Neural progenitor cell (in vitro differentiated cells): Measurements from ENCODE around the gene KCNQ1. TPM values are rescaled to one million over a fixed set of nuclear protein-coding genes. Genes with fewer than 3 reads are reported as not detected.
"Not testable (repeated sequence)": the region's sequence is repeated elsewhere in the genome, so short reads cannot be mapped to it uniquely, and the experiment has no call there.

ENCODE experiments used
- DNase-seq: peaks from one replicate; pipeline ENCODE4 v3.0.0-alpha.2; 2016; ENCODE audit warnings: low spot score
- H2AFZ ChIP-seq: fragments of 200-600 bp; sonication (generic); replicated peaks from 2 replicates; pipeline ENCODE4 v1.6.1; 2016; ENCODE audit warnings: antibody characterized with exemption
- H3F3A ChIP-seq: fragments of 200-600 bp; sonication (generic); 2 replicates; pipeline ENCODE4 v1.6.1; 2016; ENCODE audit warnings: antibody characterized with exemption, low read depth
- H3K27ac ChIP-seq: fragments of 200-600 bp; sonication (generic); 2 replicates; pipeline ENCODE4 v1.5.1; 2016; ENCODE audit warnings: mild to moderate bottlenecking
- H3K27me3 ChIP-seq: fragments of 200-600 bp; sonication (generic); 2 replicates; pipeline ENCODE4 v1.6.1; 2016; ENCODE audit warnings: mild to moderate bottlenecking, moderate library complexity
- H3K36me3 ChIP-seq: fragments of 200-600 bp; sonication (generic); 2 replicates; pipeline ENCODE4 v1.5.1; 2016
- H3K4me1 ChIP-seq: fragments of 200-600 bp; sonication (generic); 2 replicates; pipeline ENCODE4 v1.6.1; 2016; ENCODE audit warnings: mixed run types
- H3K4me2 ChIP-seq: fragments of 200-600 bp; sonication (generic); 2 replicates; pipeline ENCODE4 v1.6.1; 2016
- H3K4me3 ChIP-seq: fragments of 200-600 bp; sonication (generic); 2 replicates; pipeline ENCODE4 v1.5.1; 2016
- H3K79me2 ChIP-seq: fragments of 200-600 bp; sonication (generic); 2 replicates; pipeline ENCODE4 v1.6.1; 2016; ENCODE audit warnings: low read depth
- H3K9ac ChIP-seq: fragments of 200-600 bp; sonication (generic); 2 replicates; pipeline ENCODE4 v1.6.1; 2016
- H3K9me3 ChIP-seq: fragments of 200-600 bp; sonication (generic); 2 replicates; pipeline ENCODE4 v1.5.1; 2016; ENCODE audit warnings: low read depth
- H4K20me1 ChIP-seq: fragments of 200-600 bp; sonication (generic); 2 replicates; pipeline ENCODE4 v1.6.1; 2016; ENCODE audit warnings: low read depth
- H3K27ac Mint-ChIP-seq: 3 replicates; pipeline ENCODE4 v1.8.0; 2021; ENCODE audit warnings: mixed read lengths
- H3K27me3 Mint-ChIP-seq: 2 replicates; pipeline ENCODE4 v1.8.0; 2022; ENCODE audit warnings: low read depth, mild to moderate bottlenecking, inconsistent platforms, moderate library complexity, mixed read lengths; ENCODE audit not compliant: insufficient read depth
- H3K36me3 Mint-ChIP-seq: 3 replicates; pipeline ENCODE4 v1.8.0; 2021; ENCODE audit warnings: mixed read lengths
- H3K4me1 Mint-ChIP-seq: 3 replicates; pipeline ENCODE4 v1.8.0; 2021; ENCODE audit warnings: mixed read lengths
- H3K4me3 Mint-ChIP-seq: 3 replicates; pipeline ENCODE4 v1.8.0; 2021; ENCODE audit warnings: mild to moderate bottlenecking, moderate library complexity, mixed read lengths
- H3K9me3 Mint-ChIP-seq: 3 replicates; pipeline ENCODE4 v1.8.0; 2020; ENCODE audit warnings: mixed read lengths
- CTCF ChIP-seq: fragments of 200-600 bp; sonication (generic); IDR thresholded peaks from 2 replicates; pipeline ENCODE4 v1.5.1; 2017; ENCODE audit warnings: antibody characterized with exemption, mild to moderate bottlenecking
- EZH2 ChIP-seq: fragments of 200-600 bp; sonication (generic); IDR thresholded peaks from 2 replicates; pipeline ENCODE4 v1.6.1; 2017; ENCODE audit warnings: antibody characterized with exemption, mild to moderate bottlenecking, moderate library complexity
- EZH2phosphoT487 ChIP-seq: fragments of 200-600 bp; sonication (generic); IDR thresholded peaks from 2 replicates; pipeline ENCODE4 v1.6.1; 2017; ENCODE audit warnings: antibody characterized with exemption
- total RNA-seq: library from RNA; depleted of rRNA; stranded (reverse); fragments of >200 nt; gene quantifications from 2 replicates; pipeline ENCODE4 v1.2.3, GENCODE V29; 2015; ENCODE audit warnings: low replicate concordance

The KCNQ1 gene
- total RNA-seq, 1 donor from 2014 or later, result 0.11 TPM

GRCh38 chr11:2488004-2488403 is 43.2 kb downstream of the KCNQ1 start:
- H3K4me1 ChIP-seq, result no peaks in the 10 kb centered on the region
- H3F3A ChIP-seq, result no peaks in the 10 kb centered on the region
- H3K36me3 ChIP-seq, result no peaks in the 10 kb centered on the region
- H3K4me3 Mint-ChIP-seq, result no peak overlapping the region
- no peak overlapping the region for H3K4me3 ChIP-seq
- H3K4me1 Mint-ChIP-seq, result no peaks in the 10 kb centered on the region
- no peaks in the 10 kb centered on the region for H4K20me1 ChIP-seq
- H3K9me3 Mint-ChIP-seq, result peaks cover 23% of the 10 kb centered on the region
- H3K27me3 ChIP-seq, result peaks cover 100% of the 10 kb centered on the region
- no peaks in the 10 kb centered on the region for H3K36me3 Mint-ChIP-seq
- TF ChIP-seq EZH2 (no peak), CTCF (no peak)
- no peak overlapping the region for H3K27ac ChIP-seq
- peaks cover 4% of the 10 kb centered on the region for H3K9me3 ChIP-seq
- H3K9ac ChIP-seq, result no peak overlapping the region
- H3K4me2 ChIP-seq, result no peak overlapping the region
- DNase-seq, result no peak
- H2AFZ ChIP-seq, result no peak overlapping the region
- H3K79me2 ChIP-seq, result no peaks in the 10 kb centered on the region
- H3K27me3 Mint-ChIP-seq, result peaks cover 16% of the 10 kb centered on the region
- H3K27ac Mint-ChIP-seq, result no peak overlapping the region

GRCh38 chr11:2489083-2489482 is 44.3 kb downstream of the KCNQ1 start:
- no peak overlapping the region for H2AFZ ChIP-seq

GRCh38 chr11:2497951-2498350 is 53.1 kb downstream of the KCNQ1 start:
- H3K36me3 Mint-ChIP-seq, H3K36me3 ChIP-seq, H2AFZ ChIP-seq, H3K27ac ChIP-seq, H3K4me2 ChIP-seq, DNase-seq, H3K4me1 ChIP-seq, H3K27me3 Mint-ChIP-seq, H3K4me1 Mint-ChIP-seq, H4K20me1 ChIP-seq, H3K27ac Mint-ChIP-seq, H3K79me2 ChIP-seq, H3K9me3 ChIP-seq, H3F3A ChIP-seq, H3K4me3 ChIP-seq, H3K4me3 Mint-ChIP-seq, H3K9ac ChIP-seq: not testable (repeated sequence)
- H3K9me3 Mint-ChIP-seq, result peaks cover 34% of the 10 kb centered on the region
- peaks cover 95% of the 10 kb centered on the region for H3K27me3 ChIP-seq

More at GRCh38 chr11:2489083-2489482, 44.3 kb downstream of the KCNQ1 start:
- Histone ChIP-seq H4K20me1 (no peaks in the 10 kb centered on the region), H3K4me1 (no peaks in the 10 kb centered on the region), H3K27ac (no peak overlapping the region), H3K27me3 (peaks cover 100% of the 10 kb centered on the region), H3K79me2 (no peaks in the 10 kb centered on the region), H3K4me2 (no peak overlapping the region), H3K9ac (no peak overlapping the region), H3K36me3 (no peaks in the 10 kb centered on the region), H3K4me3 (no peak overlapping the region), H3F3A (no peaks in the 10 kb centered on the region), H3K9me3 (peaks cover 4% of the 10 kb centered on the region)
- no peaks in the 10 kb centered on the region for H3K36me3 Mint-ChIP-seq
- no peak for DNase-seq
- no peak overlapping the region for H3K4me3 Mint-ChIP-seq
- no peaks in the 10 kb centered on the region for H3K4me1 Mint-ChIP-seq
- peaks cover 23% of the 10 kb centered on the region for H3K9me3 Mint-ChIP-seq
- no peak for TF ChIP-seq EZH2
- TF ChIP-seq EZH2phosphoT487, result no peak
- no peak for TF ChIP-seq CTCF
- H3K27ac Mint-ChIP-seq, result no peak overlapping the region
- peaks cover 18% of the 10 kb centered on the region for H3K27me3 Mint-ChIP-seq

GRCh38 chr11:2498750-2499149 is 53.9 kb downstream of the KCNQ1 start:
- Mint-ChIP-seq H3K9me3 (peaks cover 34% of the 10 kb centered on the region), H3K4me1 (no peaks in the 10 kb centered on the region), H3K27ac (no peak overlapping the region), H3K36me3 (no peaks in the 10 kb centered on the region), H3K27me3 (peaks cover 3% of the 10 kb centered on the region), H3K4me3 (no peak overlapping the region)
- no peak overlapping the region for H3K9ac ChIP-seq
- peaks cover 92% of the 10 kb centered on the region for H3K27me3 ChIP-seq
- DNase-seq, result no peak
- no peaks in the 10 kb centered on the region for H3K9me3 ChIP-seq
- H3K27ac ChIP-seq, result no peak overlapping the region
- H3K4me1 ChIP-seq, result no peaks in the 10 kb centered on the region
- H2AFZ ChIP-seq, result no peak overlapping the region
- no peaks in the 10 kb centered on the region for H4K20me1 ChIP-seq
- TF ChIP-seq EZH2 (no peak), CTCF (no peak), EZH2phosphoT487 (no peak)
- H3K4me3 ChIP-seq, result no peak overlapping the region
- no peaks in the 10 kb centered on the region for H3K36me3 ChIP-seq
- no peaks in the 10 kb centered on the region for H3F3A ChIP-seq
- no peak overlapping the region for H3K4me2 ChIP-seq
- no peaks in the 10 kb centered on the region for H3K79me2 ChIP-seq
